Heart right ventricle (tissue), 16 donors: ENCODE results near the gene PITPNM1. TPM values are rescaled to one million over a fixed set of nuclear protein-coding genes. Genes with fewer than 3 reads are reported as not detected.

Experiments
- ATAC-seq, 8 donors: fragments of 200-7000 bp; cut with Tn5 transposase; one replicate each; pipeline ENCODE4 v1.9.1; 2020; ENCODE audit warnings: mild to moderate bottlenecking in 8 of 8, moderate library complexity in 8 of 8, moderate number of reproducible peaks in 1 of 8
- DNase-seq, 2 donors: peaks; one replicate each; pipeline ENCODE4 v3.0.0-alpha.2; 2020
- H3K27ac ChIP-seq, 10 donors: fragments of 200-600 bp; sonication (generic) in 2 of 10; one replicate each; pipeline versions ENCODE4 v1.5.0 to v1.8.0; 2020 to 2022; ENCODE audit warnings: mild to moderate bottlenecking in 3 of 10
- H3K27me3 ChIP-seq, 7 donors: fragments of 200-600 bp; one replicate each; pipeline ENCODE4 v1.8.0; 2021 to 2022; ENCODE audit warnings: mild to moderate bottlenecking in 2 of 7
- H3K36me3 ChIP-seq, 9 donors: fragments of 200-600 bp; sonication (generic) in 1 of 9; one replicate each; pipeline versions ENCODE4 v1.5.0 to v1.8.0; 2020 to 2022; ENCODE audit warnings: mild to moderate bottlenecking in 2 of 9
- H3K4me1 ChIP-seq, 9 donors: fragments of 200-600 bp; sonication (generic) in 1 of 9; one replicate each; pipeline versions ENCODE4 v1.5.0 to v1.8.0; 2020 to 2022; ENCODE audit warnings: mild to moderate bottlenecking in 4 of 9
- H3K4me3 ChIP-seq, 10 donors: fragments of 200-600 bp; sonication (generic) in 2 of 10; one replicate each; pipeline versions ENCODE4 v1.5.0 to v1.8.0; 2020 to 2022; ENCODE audit warnings: mild to moderate bottlenecking in 7 of 10, moderate library complexity in 2 of 10
- H3K9me3 ChIP-seq, 11 donors: fragments of 200-600 bp in 10 of 11; sonication (generic) in 2 of 11; one replicate each; pipeline versions ENCODE4 v1.5.0 to v1.8.0; 2013 to 2022; ENCODE audit warnings: mild to moderate bottlenecking in 2 of 11, control low read depth in 1 of 11, moderate library complexity in 1 of 11
- WGBS, 2 donors: extraction: QIAGEN DNeasy Blood & Tissue Kit; methylation state at CpG; one replicate each; pipeline ENCODE4 v1.1.7; 2013; ENCODE audit warnings: inconsistent platforms in 1 of 2; 5-methylcytosine and 5-hydroxymethylcytosine counted together
- intact Hi-C, 10 donors: fragments of 100-400 bp; cut with DNase I; formaldehyde crosslinking; loops; one replicate each; pipeline versions ENCODE4 v1.11.1 to v1.14.2; 2022
- polyA plus RNA-seq, 2 donors: library from polyadenylated mRNA; stranded (reverse); fragments of 200-250 nt; gene quantifications; one replicate each; pipeline ENCODE4 v1.2.3, GENCODE V29; 2013
- total RNA-seq, 10 donors: library from RNA; stranded (reverse); fragmentation: NEBNext Ultra II Directional in 3 of 10; extraction: Animal tissue kit (Norgen Biotek cat#: 25700) in 3 of 10; gene quantifications; one replicate each; pipeline versions ENCODE4 v1.2.1 to v1.2.4, GENCODE V29; 2021 to 2023
- TF ChIP-seq, protein P1 (sequence below), 9 donors: fragments of 200-600 bp; sonication (generic) in 2 of 9; IDR thresholded peaks; one replicate each; pipeline versions ENCODE4 v1.5.0 to v1.8.0; 2021 to 2022; ENCODE audit warnings: antibody characterized with exemption in 9 of 9, mild to moderate bottlenecking in 5 of 9, moderate library complexity in 1 of 9
- donor health status: Arrhythmogenic right ventricular cardiomyopathy.
- donor health status: ischemic (EF 13 %, LVEDD 7.1; RV severe dilation, severe dysfunction).
- donor health status: healthy with polysubstance abuse.
- donor health status: DM: no; HTN: yes; CAD: no.
- donor health status: DM: no; HTN: no; CAD: no.
- donor health status: ischemic (EF 25% LVEDD 6.9; RV normal size, moderate dysfunction).
- donor health status: ischemic (EF 25% LVEDD 5.7; RV mildly dilated, moderate dysfunction).
- donor health status: healthy.
- donor health status: DM: yes; HTN: yes; CAD: no.
- donor health status: Ischemic cardiomyopathy.
- donor health status: ischemic (EF 35%, LVEDD 5.7; RV mildly dilated, moderate dysfunction).
- donor health status: nonischemic (EF 11% LVEDD 7.7; RV severe dilation, severe dysfunction).
- donor health status: DM: yes; HTN: yes; CAD: no.
- donor health status: PGD.
- donor health status: ischemic (EF 29% LVEDD 5.4; RV normal size, mild dysfunction).
- donor health status: nonischemic (EF 23%, LVEDD 6.1; RV moderate dilation, normal function).

The PITPNM1 gene
- total and polyA plus RNA-seq, 12 donors = 21.3 to 68.9 (median 28.8) TPM

DNA sequence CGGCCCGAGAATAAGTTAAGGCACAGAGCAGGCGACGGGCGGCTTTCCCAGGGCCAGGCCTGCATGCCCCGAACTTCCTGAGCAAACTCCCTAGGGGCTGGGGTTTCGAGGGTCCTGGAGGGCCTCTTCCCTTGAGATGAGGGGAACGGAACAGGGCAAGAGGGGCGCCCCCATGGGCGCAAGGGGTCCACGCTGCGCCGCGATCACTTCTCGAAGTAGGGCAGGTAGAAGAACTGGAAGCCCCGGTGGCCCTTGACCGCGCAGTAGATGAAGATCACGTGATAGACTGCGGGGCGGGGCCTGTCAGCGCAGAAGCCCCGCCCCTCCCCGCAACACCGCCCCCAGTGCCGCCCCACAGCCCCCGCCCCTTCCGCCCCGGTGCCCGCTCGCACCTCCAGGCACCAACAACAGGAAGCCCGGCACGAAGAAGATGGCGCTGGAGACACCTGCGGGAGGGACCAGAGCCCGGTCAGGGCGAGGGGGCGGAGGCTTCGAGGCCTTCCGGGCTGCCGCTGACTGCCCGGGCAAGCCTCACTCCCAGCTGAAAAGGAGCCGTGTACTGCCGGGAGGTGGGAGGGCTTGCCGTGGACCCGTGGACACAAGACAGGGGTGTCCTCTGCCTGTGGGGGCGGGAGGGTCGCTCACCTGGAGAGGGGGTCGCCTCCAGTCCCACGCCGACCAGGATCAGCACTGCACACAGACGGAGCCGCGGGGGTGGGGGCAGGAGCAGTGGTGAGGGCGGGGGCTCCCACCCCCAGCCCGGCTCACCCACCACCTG, 40.6 kb downstream of the PITPNM1 start:
- Histone ChIP-seq H3K4me3 (peak overlapping the region; percentile 19 to 68 (median 64)), H3K4me1 (peaks cover 8 to 54% (median 27%) of the 10 kb centered on the region in 9 donors), H3K27ac (peak overlapping the region; percentile 78 to 94 (median 90)), H3K27me3 (no peaks in the 10 kb centered on the region), H3K36me3 (peaks cover 0 to 6% (median 0%) of the 10 kb centered on the region in 9 donors), H3K9me3 (no peaks in the 10 kb centered on the region)
- TF ChIP-seq, protein P1, sequence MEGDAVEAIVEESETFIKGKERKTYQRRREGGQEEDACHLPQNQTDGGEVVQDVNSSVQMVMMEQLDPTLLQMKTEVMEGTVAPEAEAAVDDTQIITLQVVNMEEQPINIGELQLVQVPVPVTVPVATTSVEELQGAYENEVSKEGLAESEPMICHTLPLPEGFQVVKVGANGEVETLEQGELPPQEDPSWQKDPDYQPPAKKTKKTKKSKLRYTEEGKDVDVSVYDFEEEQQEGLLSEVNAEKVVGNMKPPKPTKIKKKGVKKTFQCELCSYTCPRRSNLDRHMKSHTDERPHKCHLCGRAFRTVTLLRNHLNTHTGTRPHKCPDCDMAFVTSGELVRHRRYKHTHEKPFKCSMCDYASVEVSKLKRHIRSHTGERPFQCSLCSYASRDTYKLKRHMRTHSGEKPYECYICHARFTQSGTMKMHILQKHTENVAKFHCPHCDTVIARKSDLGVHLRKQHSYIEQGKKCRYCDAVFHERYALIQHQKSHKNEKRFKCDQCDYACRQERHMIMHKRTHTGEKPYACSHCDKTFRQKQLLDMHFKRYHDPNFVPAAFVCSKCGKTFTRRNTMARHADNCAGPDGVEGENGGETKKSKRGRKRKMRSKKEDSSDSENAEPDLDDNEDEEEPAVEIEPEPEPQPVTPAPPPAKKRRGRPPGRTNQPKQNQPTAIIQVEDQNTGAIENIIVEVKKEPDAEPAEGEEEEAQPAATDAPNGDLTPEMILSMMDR (IDR thresholded peaks at IDR 0.05) = no peak
- 14 to 17% methylated on average over 46 to 56 of the region's 56 CpGs for WGBS, 2 donors
- intact Hi-C loops = loop anchor here in 8 of 10 donors (5.0 kb wide), 6 partner anchors 37 to 1477 kb away; partner anchors contain the start of genes PPP1CA (in 6 of the 8), TBC1D10C (in 6 of the 8), RPS6KB2 (in 2 of the 8) and CDK2AP2 (in 1 of the 8)
- DNase-seq (peak; percentile 88 to 89), ATAC-seq (peak; percentile 69 to 82 (median 78))

DNA sequence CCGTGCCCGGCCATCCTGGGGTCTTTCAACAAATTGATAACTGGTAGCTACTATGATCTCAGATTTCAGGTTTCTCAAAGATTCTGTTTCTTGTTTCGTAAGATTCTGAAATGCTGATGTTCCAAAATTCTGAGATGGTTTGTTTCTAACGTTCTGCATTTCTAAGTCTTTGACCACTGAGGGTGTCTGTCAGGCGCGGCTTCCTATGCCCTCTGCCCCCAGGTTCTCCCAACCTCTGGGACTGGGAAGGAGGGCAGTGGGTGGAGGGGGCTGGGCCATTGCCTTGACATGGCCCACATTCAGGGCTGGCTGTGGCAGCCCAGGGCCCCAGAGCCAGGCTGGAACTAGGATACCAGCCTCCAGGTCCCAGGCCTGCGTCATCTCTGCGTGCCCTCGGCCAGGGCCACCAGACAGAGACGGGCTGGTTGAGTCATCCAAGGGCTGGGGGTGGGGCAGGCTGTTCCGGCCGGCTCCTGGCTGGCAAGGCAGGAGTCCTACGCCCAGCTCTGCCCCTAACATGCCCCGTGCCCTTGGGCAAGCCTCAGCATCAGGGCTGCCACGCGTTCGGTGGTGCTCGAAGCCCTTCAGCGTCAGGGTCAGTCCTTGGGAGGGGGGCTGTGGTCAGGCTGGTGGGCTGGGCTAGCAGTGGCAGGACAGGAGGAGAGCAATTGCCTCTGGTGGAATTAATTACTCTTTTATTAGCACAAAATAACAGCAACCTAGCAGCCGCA, 41.3 kb downstream of the PITPNM1 start:
- intact Hi-C loops = loop anchor here in 1 of 10 donors (5.0 kb wide), 1 partner anchor 1477 kb away; no protein-coding TSS in a partner anchor
- 75 to 86% methylated on average over 20 of the region's 20 CpGs for WGBS, 2 donors
- TF ChIP-seq, protein P1 (IDR thresholded peaks at IDR 0.05) = no peak
- Histone ChIP-seq H3K36me3 (peaks cover 0 to 6% (median 0%) of the 10 kb centered on the region in 9 donors), H3K9me3 (no peaks in the 10 kb centered on the region), H3K27ac (peak overlapping the region; percentile 78 to 94 (median 90)), H3K27me3 (no peaks in the 10 kb centered on the region), H3K4me3 (peak overlapping the region; percentile 19 to 68 (median 64)), H3K4me1 (peaks cover 8 to 50% (median 26%) of the 10 kb centered on the region in 9 donors)
- ATAC-seq (peak; percentile 5 to 39 (median 24)), DNase-seq (peak; percentile 34 to 51)

DNA sequence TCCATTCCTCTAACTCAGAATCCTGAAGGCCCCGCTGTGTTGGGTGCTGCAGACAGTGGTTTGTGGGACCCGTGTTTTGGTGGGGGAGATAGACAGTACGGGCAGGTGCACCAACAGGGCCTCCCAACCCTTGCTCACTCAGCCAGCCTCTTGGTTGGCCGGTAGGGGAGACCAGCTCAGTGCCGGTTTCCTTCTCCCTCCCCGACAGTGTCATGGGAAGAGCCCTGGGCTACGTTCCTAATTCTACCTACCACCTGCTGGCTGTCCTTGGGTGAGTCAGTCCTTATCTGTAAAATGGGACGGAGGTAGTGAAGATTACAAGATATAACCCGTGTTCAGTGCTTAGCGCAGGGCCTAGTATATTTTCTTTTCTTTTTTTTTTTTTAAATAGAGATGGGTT, 42.0 kb downstream of the PITPNM1 start:
- Histone ChIP-seq H3K36me3 (peaks cover 0 to 6% (median 0%) of the 10 kb centered on the region in 9 donors), H3K27me3 (no peaks in the 10 kb centered on the region), H3K4me1 (peaks cover 7 to 44% (median 20%) of the 10 kb centered on the region in 9 donors), H3K27ac (peak overlapping the region in 3 of 10 donors; percentile 92 to 94 (median 94)), H3K9me3 (no peaks in the 10 kb centered on the region), H3K4me3 (no peak overlapping the region)
- no peak for ATAC-seq
- intact Hi-C loops = loop anchor here in 1 of 10 donors (5.0 kb wide), 1 partner anchor 1476 kb away; no protein-coding TSS in a partner anchor
- 83 to 92% methylated on average over 10 of the region's 10 CpGs for WGBS, 2 donors
- TF ChIP-seq, protein P1 (IDR thresholded peaks at IDR 0.05) = no peak
- DNase-seq = no peak

DNA sequence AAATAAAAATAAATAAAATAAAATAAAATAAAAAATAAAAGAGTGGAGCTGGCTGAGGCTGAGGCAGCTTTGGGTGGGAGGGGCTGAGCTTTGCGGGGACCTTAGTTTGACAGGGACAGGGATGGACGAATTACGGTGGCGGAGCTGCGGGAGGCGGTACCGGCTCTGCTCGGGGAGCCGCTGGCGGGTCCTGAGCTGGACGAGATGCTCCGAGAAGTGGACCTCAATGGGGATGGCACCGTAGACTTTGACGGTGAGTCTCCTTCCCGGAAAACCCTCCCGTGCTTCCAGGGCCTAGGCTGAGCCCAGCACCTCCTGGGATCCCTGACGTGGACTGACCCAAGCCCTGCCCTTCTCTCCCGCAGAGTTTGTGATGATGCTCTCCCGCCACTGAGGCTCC, 46.9 kb downstream of the PITPNM1 start:
- Histone ChIP-seq H3K27me3 (no peaks in the 10 kb centered on the region), H3K9me3 (no peaks in the 10 kb centered on the region), H3K27ac (no peak overlapping the region), H3K4me3 (no peak overlapping the region), H3K36me3 (no peaks in the 10 kb centered on the region), H3K4me1 (peaks cover 0 to 3% (median 0%) of the 10 kb centered on the region in 9 donors)
- TF ChIP-seq, protein P1 (IDR thresholded peaks at IDR 0.05) = no peak
- no peak for DNase-seq
- WGBS, 2 donors = 90 to 93% methylated on average over 19 of the region's 19 CpGs
- no peak for ATAC-seq
- intact Hi-C loops = no loop called here
